Calu3 (cell line): ENCODE data around the gene ZNF254. TPM values are rescaled to one million over a fixed set of nuclear protein-coding genes. Genes with fewer than 3 reads are reported as not detected.
"Not testable (repeated sequence)": the region's sequence is repeated elsewhere in the genome, so short reads cannot be mapped to it uniquely, and the experiment has no call there.

Source experiments
- Bru-seq: library from RNA; stranded (reverse); fragments of 400-500 nt; gene quantifications from one replicate; lab custom pipeline; 2021; lab: Mats Ljungman, UMichigan
- BruChase-seq, 2 experiments: library from RNA; stranded (reverse); fragments of 400-500 nt; gene quantifications; one replicate each; lab custom pipeline; 2021; lab: Mats Ljungman, UMichigan
- BruUV-seq: library from RNA; stranded (reverse); fragments of 400-500 nt; replicated peaks from 2 replicates; lab custom pipeline; 2021; lab: Mats Ljungman, UMichigan
- CTCF ChIA-PET: fragments of 300-600 bp; sonication (Branson Sonifier 250); formaldehyde crosslinking; loops from one replicate; lab custom pipeline; 2022; ENCODE audit warnings: antibody characterized with exemption; lab: Charles Lee
- DNase-seq: peaks from one replicate; pipeline ENCODE4 v3.0.0; 2022
- H3K27ac Mint-ChIP-seq: one replicate; pipeline ENCODE4 v1.8.0; 2022; ENCODE audit warnings: mixed read lengths; ENCODE audit not compliant: unreplicated experiment
- H3K27me3 Mint-ChIP-seq: one replicate; pipeline ENCODE4 v1.8.0; 2022; ENCODE audit warnings: mixed read lengths; ENCODE audit not compliant: unreplicated experiment
- H3K36me3 Mint-ChIP-seq: one replicate; pipeline ENCODE4 v1.8.0; 2022; ENCODE audit warnings: mild to moderate bottlenecking, moderate library complexity, mixed read lengths; ENCODE audit not compliant: insufficient read depth, unreplicated experiment
- H3K4me1 Mint-ChIP-seq: one replicate; pipeline ENCODE4 v1.8.0; 2022; ENCODE audit warnings: mild to moderate bottlenecking, low read depth, mixed read lengths; ENCODE audit not compliant: unreplicated experiment
- H3K4me3 Mint-ChIP-seq: one replicate; pipeline ENCODE4 v1.8.0; 2022; ENCODE audit warnings: mild to moderate bottlenecking, low read depth, moderate library complexity, mixed read lengths; ENCODE audit not compliant: unreplicated experiment
- H3K9me3 Mint-ChIP-seq: one replicate; pipeline ENCODE4 v1.8.0; 2022; ENCODE audit warnings: low read depth, mixed read lengths; ENCODE audit not compliant: unreplicated experiment
- CTCF ChIP-seq: fragments of 200-600 bp; IDR thresholded peaks from one replicate; pipeline ENCODE4 v1.8.0; 2022; ENCODE audit warnings: antibody characterized with exemption; ENCODE audit not compliant: unreplicated experiment
- intact Hi-C: fragments of 100-400 bp; cut with micrococcal nuclease; formaldehyde crosslinking; loops from one replicate; pipeline ENCODE4 v1.10.0; 2022; ENCODE audit not compliant: unreplicated experiment
- long read RNA-seq: library from polyadenylated mRNA; stranded (forward); transcript quantifications from one replicate; pipeline ENCODE4 v2.0.0, GENCODE V29; 2022
- total RNA-seq: library from RNA; stranded (reverse); gene quantifications from 2 replicates; pipeline ENCODE4 v1.2.3, GENCODE V29; 2022

Gene ZNF254
- 14.5 and 17.3 TPM in 2 replicates for total RNA-seq
- Bru-seq, nascent RNA = percentile 88 among the genes with signal in this experiment
- percentile 80 among the genes with signal in this experiment for BruChase-seq, experiment 1, labeled RNA remaining after a 6-hour chase
- percentile 87 among the genes with signal in this experiment for BruChase-seq, experiment 2, labeled RNA remaining after a 2-hour chase
- long read RNA-seq, partial matches to known transcripts = 0 of 13 reads
- long read RNA-seq, other reads (novel, unspliced or antisense) = 8 of 13 reads

GRCh38 chr19:24086974-24087595 lies at the start of gene ZNF254:
ZNF254 (plus strand) TSS chr19:24087187; CDS start chr19:24087308, 121 bp downstream.
- no TSS peak for BruUV-seq
- intact Hi-C loops = no loop called here
- TF ChIP-seq CTCF = no peak
- peak within 1 kb of the TSS; percentile 86 for H3K27ac Mint-ChIP-seq
- no peaks in the 10 kb centered on the region for H3K4me1 Mint-ChIP-seq
- H3K9me3 Mint-ChIP-seq = no peaks in the 10 kb centered on the region
- peak within 1 kb of the TSS; percentile 85 for H3K4me3 Mint-ChIP-seq
- CTCF ChIA-PET = interaction anchor here (0.9 kb wide), 1 partner anchor 172 kb away, joined by 3 read pairs; the partner anchor contains the start of gene ZNF726
- peaks cover 16% of the 10 kb centered on the region for H3K36me3 Mint-ChIP-seq
- H3K27me3 Mint-ChIP-seq = no peaks in the 10 kb centered on the region
- DNase-seq = peak; percentile 90

- CTCF ChIA-PET = no interaction called here
- no peaks in the 10 kb centered on the region for H3K27me3 Mint-ChIP-seq
- BruUV-seq = no TSS peak
- H3K4me3 Mint-ChIP-seq = no peak overlapping the region
- H3K4me1 Mint-ChIP-seq = no peaks in the 10 kb centered on the region
- TF ChIP-seq CTCF = no peak
- no peak for DNase-seq
- H3K9me3 Mint-ChIP-seq = no peaks in the 10 kb centered on the region
- H3K27ac Mint-ChIP-seq = no peak overlapping the region
- peaks cover 29% of the 10 kb centered on the region for H3K36me3 Mint-ChIP-seq
- intact Hi-C loops = no loop called here
Measured at GRCh38 chr19:24040621-24041020, 46.4 kb upstream of the ZNF254 start.

DNA sequence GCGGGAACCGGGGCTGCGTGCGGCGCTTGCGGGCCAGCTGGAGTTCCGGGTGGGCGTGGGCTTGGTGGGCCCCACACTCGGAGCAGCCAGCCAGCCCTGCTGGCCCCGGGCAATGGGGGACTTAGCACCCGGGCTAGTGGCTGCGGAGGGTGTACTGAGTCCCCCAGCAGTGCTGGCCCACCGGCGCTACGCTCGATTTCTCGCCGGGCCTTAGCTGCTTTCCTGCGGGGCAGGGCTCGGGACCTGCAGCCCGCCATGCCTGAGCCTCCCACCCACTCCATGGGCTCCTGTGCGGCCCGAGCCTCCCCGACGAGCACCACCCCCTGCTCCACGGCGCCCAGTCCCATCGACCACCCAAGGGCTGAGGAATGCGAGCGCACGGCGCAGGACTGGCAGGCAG lies 45.7 kb upstream of the ZNF254 start:
- intact Hi-C loops, DNase-seq, H3K4me1 Mint-ChIP-seq, H3K9me3 Mint-ChIP-seq, H3K27ac Mint-ChIP-seq, BruUV-seq, H3K27me3 Mint-ChIP-seq, CTCF ChIA-PET, H3K4me3 Mint-ChIP-seq: not testable (repeated sequence)
- H3K36me3 Mint-ChIP-seq = peaks cover 22% of the 10 kb centered on the region

DNA sequence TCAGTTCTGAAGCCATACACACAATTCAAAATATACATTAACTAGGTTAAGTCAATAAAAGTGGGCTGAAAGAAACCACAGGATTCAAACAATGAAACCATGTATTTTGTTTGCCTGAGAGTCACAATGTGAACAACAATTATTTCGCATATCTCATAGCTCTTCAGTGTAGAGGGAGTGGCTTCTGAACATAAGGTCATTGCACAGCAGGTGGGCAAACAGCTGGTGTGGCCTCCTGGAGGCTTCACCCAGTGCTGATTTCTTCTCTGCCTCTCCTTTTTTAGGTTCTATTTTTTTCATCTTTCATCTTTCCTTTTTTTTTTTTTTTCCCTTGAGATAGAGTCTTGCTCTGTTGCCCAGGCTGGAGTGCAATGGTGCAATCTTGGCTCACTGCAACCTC lies 40.4 kb upstream of the ZNF254 start:
- Mint-ChIP-seq H3K4me3 (no peak overlapping the region), H3K4me1 (no peaks in the 10 kb centered on the region), H3K27me3 (no peaks in the 10 kb centered on the region), H3K36me3 (peaks cover 47% of the 10 kb centered on the region), H3K27ac (no peak overlapping the region), H3K9me3 (peaks cover 3% of the 10 kb centered on the region)
- no peak for TF ChIP-seq CTCF
- CTCF ChIA-PET = no interaction called here
- intact Hi-C loops = no loop called here
- no TSS peak for BruUV-seq
- DNase-seq = no peak
